H1 (cell line): Measurements from ENCODE around the gene ZNF799. TPM values are rescaled to one million over a fixed set of nuclear protein-coding genes. Genes with fewer than 3 reads are reported as not detected.

Source experiments
- E2F6 ChIP-seq: IDR thresholded peaks from 2 replicates; pipeline ENCODE4 v1.6.1; 2012; ENCODE audit warnings: inconsistent platforms
- HDAC6 ChIP-seq: IDR thresholded peaks from one replicate; pipeline ENCODE4 v1.7.1; 2012; ENCODE audit warnings: low read depth, mild to moderate bottlenecking, inconsistent platforms, low read length, moderate library complexity
- MAFK ChIP-seq: IDR thresholded peaks from 2 replicates; pipeline ENCODE4 v1.6.1; 2012; ENCODE audit warnings: low read depth, mild to moderate bottlenecking, improper control_type of control experiment, low read length
- SP4 ChIP-seq: IDR thresholded peaks from 2 replicates; pipeline ENCODE4 v1.6.1; 2012; ENCODE audit warnings: low read length, inconsistent platforms
- TAF1 ChIP-seq: IDR thresholded peaks from 2 replicates; pipeline ENCODE4 v1.6.1; 2011; ENCODE audit warnings: mild to moderate bottlenecking, low read depth, low read length
- polyA plus RNA-seq, 7 experiments: library from polyadenylated mRNA; depleted of rRNA in 3 of 7; stranded (reverse) in 5 of 7; unstranded in 2 of 7; fragments of >200 nt in 5 of 7; fragments of 200-250 nt in 2 of 7; gene quantifications; 1 replicate in 5 of 7; 2 replicates in 1 of 7; 4 replicates in 1 of 7; pipeline versions ENCODE4 v1.2.1 to v1.2.3, GENCODE V29; 2011 to 2013; ENCODE audit warnings: missing spikeins in 2 of 7, mixed read lengths in 2 of 7
- total RNA-seq: library from RNA; stranded (reverse); fragmentation: NEBNext Ultra II Directional; extraction: Animal tissue kit (Norgen Biotek cat#: 25700); gene quantifications from 2 replicates; pipeline ENCODE4 v1.2.1, GENCODE V29; 2021
- TF ChIP-seq, protein P1 (sequence below): IDR thresholded peaks from 2 replicates; pipeline ENCODE4 v1.6.1; 2012; ENCODE audit warnings: inconsistent platforms

ZNF799 gene
- total and polyA plus RNA-seq, 2 of the 8 experiments (the other 6 are each of a cell fraction or from before 2014, with no cell fraction given) = 1.00 to 4.2 TPM

DNA sequence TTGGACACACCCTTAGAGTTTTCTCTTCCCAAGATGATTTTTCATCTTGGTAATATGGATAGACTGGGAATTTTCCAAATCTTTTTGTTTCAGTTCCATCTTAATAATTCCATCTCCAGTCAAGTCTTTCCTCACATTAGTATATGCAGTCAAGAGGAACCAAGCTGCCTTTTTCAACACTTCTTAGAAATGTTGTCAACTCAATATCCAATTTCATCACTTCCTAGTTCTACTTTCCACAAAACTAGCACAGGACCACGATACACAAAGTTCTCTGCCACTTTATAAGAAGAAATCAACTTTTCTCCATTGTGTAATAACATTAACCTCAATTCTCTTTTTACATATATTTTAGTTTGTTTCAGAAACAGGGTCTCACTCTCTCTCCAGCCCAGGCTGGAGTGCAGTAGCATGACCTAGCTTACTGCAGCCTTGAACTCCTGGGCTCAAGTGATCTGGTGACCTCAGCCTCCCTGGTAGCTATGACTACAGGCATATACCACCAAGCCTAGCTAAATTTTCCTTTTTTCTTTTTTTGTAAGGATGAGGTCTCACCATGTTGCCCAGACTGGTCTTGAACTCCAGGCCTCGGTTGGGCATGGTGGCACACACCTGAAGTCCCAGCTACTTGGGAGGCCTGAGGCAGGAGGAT lies 24.3 kb upstream of the ZNF799 start (continued):
- TF ChIP-seq TAF1 (no peak), E2F6 (no peak), HDAC6 (no peak), MAFK (no peak), SP4 (no peak)
- TF ChIP-seq, protein P1, sequence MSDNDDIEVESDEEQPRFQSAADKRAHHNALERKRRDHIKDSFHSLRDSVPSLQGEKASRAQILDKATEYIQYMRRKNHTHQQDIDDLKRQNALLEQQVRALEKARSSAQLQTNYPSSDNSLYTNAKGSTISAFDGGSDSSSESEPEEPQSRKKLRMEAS = no peak
